Thymus (tissue), 11 donors: ENCODE results near the gene ROR1. TPM values are rescaled to one million over a fixed set of nuclear protein-coding genes. Genes with fewer than 3 reads are reported as not detected.
A peak's percentile ranks its signal among the peaks of the same experiment; 100 is the strongest.

Experiments used
- DNase-seq, 9 donors: peaks; one replicate each; pipeline ENCODE4 v3.0.0-alpha.2; 2013; ENCODE audit warnings: low spot score in 9 of 9, low read depth in 6 of 9, missing footprints in 1 of 9
- H3K27ac ChIP-seq, 2 donors: one replicate each; pipeline ENCODE4 v1.5.1; 2013; ENCODE audit warnings: control low read depth in 1 of 2, low read depth in 1 of 2, low read length in 1 of 2, mild to moderate bottlenecking in 1 of 2, moderate library complexity in 1 of 2
- H3K27me3 ChIP-seq, 2 donors: one replicate each; pipeline ENCODE4 v1.5.1; 2013; ENCODE audit warnings: low read length in 1 of 2; ENCODE audit not compliant: control insufficient read depth in 2 of 2, insufficient read depth in 1 of 2
- H3K36me3 ChIP-seq, 2 donors: one replicate each; pipeline ENCODE4 v1.5.1; 2013; ENCODE audit warnings: low read length in 1 of 2, mild to moderate bottlenecking in 1 of 2, moderate library complexity in 1 of 2; ENCODE audit not compliant: control insufficient read depth in 2 of 2, insufficient read depth in 2 of 2
- H3K4me1 ChIP-seq, 2 donors: one replicate each; pipeline ENCODE4 v1.5.1; 2013; ENCODE audit warnings: low read length in 2 of 2; ENCODE audit not compliant: control insufficient read depth in 2 of 2, insufficient read depth in 2 of 2
- H3K4me3 ChIP-seq, 2 donors: one replicate each; pipeline ENCODE4 v1.5.1; 2013; ENCODE audit warnings: low read length in 2 of 2, control low read depth in 1 of 2, mild to moderate bottlenecking in 1 of 2
- H3K9me3 ChIP-seq, 2 donors: one replicate each; pipeline ENCODE4 v1.5.1; 2013; ENCODE audit warnings: low read length in 1 of 2, mild to moderate bottlenecking in 1 of 2; ENCODE audit not compliant: control insufficient read depth in 2 of 2, insufficient read depth in 1 of 2
- WGBS: extraction: QIAGEN DNeasy Blood & Tissue Kit; methylation state at CpG from one replicate; pipeline ENCODE4 v1.1.7; 2013; 5-methylcytosine and 5-hydroxymethylcytosine counted together
- polyA plus RNA-seq: library from polyadenylated mRNA; stranded (reverse); fragments of 200-250 nt; gene quantifications from one replicate; pipeline ENCODE4 v1.2.3, GENCODE V29; 2013
- total RNA-seq: library from RNA; stranded (reverse); fragments of 120-200 nt; gene quantifications from one replicate; pipeline ENCODE4 v1.2.4, GENCODE V29; 2013
- donor health status: healthy.

Gene ROR1
- total and polyA plus RNA-seq, 2 donors: 1.5 to 5.2 TPM

- WGBS: 39% methylated on average over 3 of the region's 3 CpGs
Measured at GRCh38 chr1:63937461-63938022, 163.7 kb downstream of the ROR1 start.

DNA sequence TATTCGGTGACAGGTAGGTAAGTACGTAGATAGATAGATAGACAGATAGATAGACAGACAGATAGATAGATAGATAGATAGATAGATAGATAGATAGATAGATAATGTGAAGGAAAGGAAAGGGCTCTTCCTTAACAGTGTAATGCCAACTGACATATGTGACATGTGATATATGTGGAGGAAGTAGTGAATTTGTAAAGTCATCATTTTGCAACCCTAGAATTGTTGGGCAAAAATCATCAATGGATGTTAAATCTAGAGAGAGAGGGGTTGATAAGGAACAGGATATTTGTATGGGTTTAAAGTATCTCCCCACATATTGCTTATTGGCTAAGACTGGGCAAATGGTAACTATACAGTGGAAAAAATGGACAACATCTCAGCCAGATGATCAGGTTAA, 166.6 kb downstream of the ROR1 start:
- WGBS: 97% methylated on average over 2 of the region's 2 CpGs
- no peaks in the 10 kb centered on the region for H3K9me3 ChIP-seq
- no peak for DNase-seq
- no peak overlapping the region for H3K4me3 ChIP-seq
- H3K27ac ChIP-seq: no peak overlapping the region
- H3K27me3 ChIP-seq: no peaks in the 10 kb centered on the region
- peaks cover 4 to 6% of the 10 kb centered on the region in 2 donors for H3K4me1 ChIP-seq
- H3K36me3 ChIP-seq: no peaks in the 10 kb centered on the region

More at GRCh38 chr1:63937461-63938022, 163.7 kb downstream of the ROR1 start:
- no peak overlapping the region for H3K27ac ChIP-seq
- no peaks in the 10 kb centered on the region for H3K9me3 ChIP-seq
- DNase-seq: no peak
- H3K36me3 ChIP-seq: no peaks in the 10 kb centered on the region
- no peaks in the 10 kb centered on the region for H3K27me3 ChIP-seq
- no peak overlapping the region for H3K4me3 ChIP-seq
- H3K4me1 ChIP-seq: peaks cover 0 to 4% of the 10 kb centered on the region in 2 donors

- Histone ChIP-seq H3K36me3 (no peaks in the 10 kb centered on the region), H3K4me1 (peaks cover 4 to 9% of the 10 kb centered on the region in 2 donors), H3K4me3 (no peak overlapping the region), H3K27me3 (no peaks in the 10 kb centered on the region), H3K9me3 (no peaks in the 10 kb centered on the region), H3K27ac (no peak overlapping the region)
- WGBS: 25% methylated on average over 3 of the region's 3 CpGs
- DNase-seq: peak in 2 of 9 donors; percentile 11 to 47
Measured at GRCh38 chr1:63943393-63943792, 169.6 kb downstream of the ROR1 start.

GRCh38 chr1:63945943-63946342, 172.1 kb downstream of the ROR1 start:
- Histone ChIP-seq H3K27ac (no peak overlapping the region), H3K9me3 (no peaks in the 10 kb centered on the region), H3K4me3 (no peak overlapping the region), H3K4me1 (peaks cover 4 to 9% of the 10 kb centered on the region in 2 donors), H3K36me3 (no peaks in the 10 kb centered on the region), H3K27me3 (no peaks in the 10 kb centered on the region)
- DNase-seq: no peak
- WGBS: 98% methylated on average over 1 of the region's 1 CpG

DNA sequence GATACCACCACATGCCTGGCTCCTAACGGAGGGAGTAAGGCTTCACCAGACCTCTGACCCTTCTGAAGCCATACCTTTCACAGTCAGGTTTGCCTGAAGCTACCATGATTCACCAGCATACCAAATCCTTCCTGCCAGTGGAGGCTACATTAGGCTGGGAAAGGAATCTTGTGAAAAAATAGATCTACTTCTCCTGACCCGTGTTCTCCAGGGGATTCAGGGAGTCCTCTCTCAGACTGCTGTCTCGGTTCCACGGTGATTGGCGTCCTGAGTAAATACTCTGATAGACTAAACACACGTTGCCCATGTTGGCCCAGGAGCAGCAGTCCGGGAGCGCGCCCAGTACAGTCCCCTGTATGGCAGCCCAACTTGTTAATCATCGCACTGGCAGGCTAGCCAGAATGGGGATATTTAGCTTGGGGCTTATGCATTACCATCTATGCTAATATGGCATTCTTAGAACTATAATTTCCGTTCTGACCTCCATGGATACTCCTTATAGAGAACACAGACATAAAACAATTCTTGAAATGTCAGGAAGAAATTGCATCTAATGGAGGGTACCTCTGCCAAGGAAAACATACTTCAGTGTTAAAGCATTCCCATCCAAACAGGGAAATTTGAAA, 173.2 kb downstream of the ROR1 start:
- DNase-seq: no peak
- 90% methylated on average over 11 of the region's 11 CpGs for WGBS
- H3K27me3 ChIP-seq: no peaks in the 10 kb centered on the region
- H3K36me3 ChIP-seq: no peaks in the 10 kb centered on the region
- H3K9me3 ChIP-seq: no peaks in the 10 kb centered on the region
- H3K4me3 ChIP-seq: no peak overlapping the region
- H3K4me1 ChIP-seq: peaks cover 4 to 13% of the 10 kb centered on the region in 2 donors
- H3K27ac ChIP-seq: no peak overlapping the region

DNA sequence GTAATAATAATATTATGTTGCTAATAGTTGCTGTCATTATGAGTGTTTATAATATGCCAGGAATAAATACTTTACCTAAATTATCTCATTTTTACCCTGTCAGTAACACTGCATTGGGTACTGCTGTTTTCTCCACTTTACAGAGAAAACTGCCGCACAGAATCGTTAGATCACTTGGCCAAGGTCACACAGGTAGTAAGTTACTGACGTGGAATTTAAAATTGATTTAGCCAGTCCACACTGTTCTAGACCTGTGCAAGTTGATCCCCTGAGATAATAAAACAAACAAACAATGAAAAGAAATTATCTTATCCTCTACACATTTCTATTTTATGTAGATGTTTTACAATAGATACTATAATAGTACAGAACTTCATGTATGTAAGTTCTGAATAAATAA, 174.1 kb downstream of the ROR1 start:
- no peaks in the 10 kb centered on the region for H3K9me3 ChIP-seq
- no peaks in the 10 kb centered on the region for H3K36me3 ChIP-seq
- no peaks in the 10 kb centered on the region for H3K27me3 ChIP-seq
- DNase-seq: no peak
- H3K27ac ChIP-seq: no peak overlapping the region
- H3K4me1 ChIP-seq: peaks cover 4 to 18% of the 10 kb centered on the region in 2 donors
- H3K4me3 ChIP-seq: no peak overlapping the region
- WGBS: 96% methylated on average over 3 of the region's 3 CpGs

GRCh38 chr1:63950023-63950422, 176.2 kb downstream of the ROR1 start:
- no peaks in the 10 kb centered on the region for H3K36me3 ChIP-seq
- no peaks in the 10 kb centered on the region for H3K27me3 ChIP-seq
- no peak overlapping the region for H3K4me3 ChIP-seq
- 93% methylated on average over 3 of the region's 3 CpGs for WGBS
- peak overlapping the region in 1 of 2 donors; percentile 52 for H3K27ac ChIP-seq
- peaks cover 0 to 12% of the 10 kb centered on the region in 2 donors for H3K4me1 ChIP-seq
- H3K9me3 ChIP-seq: peaks cover 0 to 4% of the 10 kb centered on the region in 2 donors
- DNase-seq: no peak

GRCh38 chr1:63951059-63951946, 177.5 kb downstream of the ROR1 start:
- Histone ChIP-seq H3K27ac (no peak overlapping the region), H3K36me3 (no peaks in the 10 kb centered on the region), H3K4me3 (no peak overlapping the region), H3K27me3 (no peaks in the 10 kb centered on the region), H3K9me3 (peaks cover 0 to 4% of the 10 kb centered on the region in 2 donors), H3K4me1 (peaks cover 3 to 20% of the 10 kb centered on the region in 2 donors)
- DNase-seq: no peak
- whole genome bisulfite sequencing: 94% methylated on average over 5 of the region's 5 CpGs

DNA sequence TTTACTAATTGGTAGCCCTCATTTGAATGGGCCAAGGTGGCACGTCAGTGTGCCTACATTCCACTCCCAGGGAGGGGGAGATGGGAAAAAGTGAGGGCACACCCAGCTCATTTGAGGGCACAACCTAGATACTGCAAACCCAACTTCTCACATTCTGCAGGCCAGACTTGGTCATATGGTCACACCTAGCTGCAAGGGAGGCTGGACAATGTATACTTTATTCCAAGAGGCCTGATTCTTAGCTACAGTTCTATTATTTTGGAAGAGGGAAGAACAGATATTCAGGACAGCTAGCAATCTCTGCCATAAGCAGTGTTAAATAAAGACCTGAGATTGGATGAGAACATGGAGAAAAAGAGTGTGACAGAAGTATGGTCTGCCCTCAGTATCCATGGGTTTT, 180.4 kb downstream of the ROR1 start:
- Histone ChIP-seq H3K4me1 (peaks cover 3 to 18% of the 10 kb centered on the region in 2 donors), H3K4me3 (no peak overlapping the region), H3K27ac (no peak overlapping the region), H3K9me3 (peaks cover 0 to 4% of the 10 kb centered on the region in 2 donors), H3K27me3 (no peaks in the 10 kb centered on the region), H3K36me3 (no peaks in the 10 kb centered on the region)
- WGBS: 100% methylated on average over 1 of the region's 1 CpG
- no peak for DNase-seq
